ENCODE data around the gene ANKRD53. TPM values are rescaled to one million over a fixed set of nuclear protein-coding genes. Genes with fewer than 3 reads are reported as not detected.

Gene ANKRD53
- total and polyA plus RNA-seq, 8 donors, result 0.52 to 4.7 (median 3.0) TPM

DNA sequence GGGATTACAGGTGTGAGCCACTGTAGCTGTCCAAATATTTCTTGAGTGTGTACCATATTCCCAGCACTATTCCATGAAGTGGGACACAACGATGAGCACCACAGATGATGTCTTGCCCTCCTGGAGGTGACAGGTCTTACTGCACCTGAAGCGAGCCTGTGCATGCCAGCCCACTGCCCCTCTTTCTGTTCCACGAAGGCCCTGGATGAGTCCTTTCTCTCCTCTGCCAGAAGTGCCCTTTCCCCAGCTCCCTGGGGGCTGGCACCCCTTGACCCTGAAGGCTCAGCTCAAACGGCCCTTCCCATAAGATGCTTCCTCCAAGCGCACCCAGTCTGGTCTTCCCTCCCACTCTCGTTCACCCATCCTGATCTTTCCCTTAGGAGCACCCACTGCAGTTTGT, 37.2 kb upstream of the ANKRD53 start:
- no peaks in the 10 kb centered on the region for H3K36me3 ChIP-seq
- ATAC-seq (no peak), DNase-seq (no peak)
- TF ChIP-seq, protein P1, sequence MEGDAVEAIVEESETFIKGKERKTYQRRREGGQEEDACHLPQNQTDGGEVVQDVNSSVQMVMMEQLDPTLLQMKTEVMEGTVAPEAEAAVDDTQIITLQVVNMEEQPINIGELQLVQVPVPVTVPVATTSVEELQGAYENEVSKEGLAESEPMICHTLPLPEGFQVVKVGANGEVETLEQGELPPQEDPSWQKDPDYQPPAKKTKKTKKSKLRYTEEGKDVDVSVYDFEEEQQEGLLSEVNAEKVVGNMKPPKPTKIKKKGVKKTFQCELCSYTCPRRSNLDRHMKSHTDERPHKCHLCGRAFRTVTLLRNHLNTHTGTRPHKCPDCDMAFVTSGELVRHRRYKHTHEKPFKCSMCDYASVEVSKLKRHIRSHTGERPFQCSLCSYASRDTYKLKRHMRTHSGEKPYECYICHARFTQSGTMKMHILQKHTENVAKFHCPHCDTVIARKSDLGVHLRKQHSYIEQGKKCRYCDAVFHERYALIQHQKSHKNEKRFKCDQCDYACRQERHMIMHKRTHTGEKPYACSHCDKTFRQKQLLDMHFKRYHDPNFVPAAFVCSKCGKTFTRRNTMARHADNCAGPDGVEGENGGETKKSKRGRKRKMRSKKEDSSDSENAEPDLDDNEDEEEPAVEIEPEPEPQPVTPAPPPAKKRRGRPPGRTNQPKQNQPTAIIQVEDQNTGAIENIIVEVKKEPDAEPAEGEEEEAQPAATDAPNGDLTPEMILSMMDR (IDR thresholded peaks at IDR 0.05), result no peak
- H3K9me3 ChIP-seq, result no peaks in the 10 kb centered on the region
- no peak overlapping the region for H3K4me3 ChIP-seq
- no peak overlapping the region for H3K27ac ChIP-seq
- H3K27me3 ChIP-seq, result peaks cover 0 to 20% of the 10 kb centered on the region in 2 donors
- intact Hi-C loops (cut with DNase I), result loop anchor here in 1 of 2 donors (10.0 kb wide), 1 partner anchor 146 kb away; the partner anchor contains the start of gene FIGLA
- no peaks in the 10 kb centered on the region for H3K4me1 ChIP-seq

DNA sequence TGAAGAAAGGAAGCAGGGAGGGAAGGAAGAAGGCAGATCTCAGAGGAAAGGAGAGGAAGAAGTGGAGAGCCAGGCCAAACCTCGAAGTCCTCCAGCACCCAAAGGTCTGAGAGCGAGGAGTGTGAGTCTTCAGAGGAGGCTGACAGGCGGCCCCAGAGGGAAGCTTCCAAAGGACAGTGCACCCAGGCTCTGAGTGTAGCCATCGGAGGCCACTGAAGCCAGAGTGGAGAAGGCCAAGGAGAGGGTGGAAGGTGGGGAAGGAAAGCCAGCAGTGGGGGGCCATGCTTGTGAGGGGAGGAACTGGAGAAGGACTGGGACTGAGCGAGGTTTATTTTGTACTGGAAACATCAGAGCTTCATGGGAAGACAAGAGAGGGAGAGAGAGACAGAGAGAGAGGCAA, 36.7 kb upstream of the ANKRD53 start:
- ATAC-seq, result no peak
- no peaks in the 10 kb centered on the region for H3K4me1 ChIP-seq
- DNase-seq, result no peak
- H3K9me3 ChIP-seq, result no peaks in the 10 kb centered on the region
- no peak overlapping the region for H3K27ac ChIP-seq
- intact Hi-C loops (cut with DNase I), result loop anchor here in 1 of 2 donors (10.0 kb wide), 1 partner anchor 147 kb away; the partner anchor contains the start of gene FIGLA
- H3K27me3 ChIP-seq, result peaks cover 0 to 24% of the 10 kb centered on the region in 2 donors
- no peak overlapping the region for H3K4me3 ChIP-seq
- no peaks in the 10 kb centered on the region for H3K36me3 ChIP-seq
- TF ChIP-seq, protein P1 (IDR thresholded peaks at IDR 0.05), result no peak

- no peak for ATAC-seq
- Histone ChIP-seq H3K9me3 (no peaks in the 10 kb centered on the region), H3K4me3 (no peak overlapping the region), H3K27ac (no peak overlapping the region), H3K36me3 (no peaks in the 10 kb centered on the region), H3K4me1 (peaks cover 0 to 3% of the 10 kb centered on the region in 2 donors), H3K27me3 (peaks cover 9 to 33% of the 10 kb centered on the region in 2 donors)
- TF ChIP-seq, protein P1 (IDR thresholded peaks at IDR 0.05), result no peak
- no peak for DNase-seq
- intact Hi-C loops (cut with DNase I), result loop anchor here in 1 of 2 donors (10.0 kb wide), 1 partner anchor 148 kb away; the partner anchor contains the start of gene FIGLA
These were observed 35.8 kb upstream of the ANKRD53 start for GRCh38 chr2:70942396-70943204.

GRCh38 chr2:70943205-70943871, 35.1 kb upstream of the ANKRD53 start:
- DNase-seq (no peak), ATAC-seq (no peak)
- H3K36me3 ChIP-seq, result no peaks in the 10 kb centered on the region
- no peak overlapping the region for H3K4me3 ChIP-seq
- no peaks in the 10 kb centered on the region for H3K9me3 ChIP-seq
- peaks cover 0 to 6% of the 10 kb centered on the region in 2 donors for H3K4me1 ChIP-seq
- no peak overlapping the region for H3K27ac ChIP-seq
- peaks cover 10 to 36% of the 10 kb centered on the region in 2 donors for H3K27me3 ChIP-seq
- TF ChIP-seq, protein P1 (IDR thresholded peaks at IDR 0.05), result no peak
- intact Hi-C loops (cut with DNase I), result loop anchor here in 1 of 2 donors (10.0 kb wide), 1 partner anchor 149 kb away; the partner anchor contains the start of gene FIGLA

Measured in left lung (tissue), 10 donors.